LNCaP clone FGC (cell line): ENCODE measurements around the gene MACF1.

ENCODE experiments used
- DNase-seq: peaks from one replicate; pipeline ENCODE4 v3.0.0-alpha.2; 2011; ENCODE audit warnings: low read depth
- H3K4me3 ChIP-seq: 2 replicates; pipeline ENCODE4 v1.5.1; 2011; ENCODE audit warnings: mild to moderate bottlenecking, low read depth, low read length, control low read depth
- CTCF ChIP-seq: IDR thresholded peaks from 2 replicates; pipeline ENCODE4 v1.5.1; 2012; ENCODE audit warnings: mild to moderate bottlenecking; ENCODE audit not compliant: control insufficient read depth, insufficient read depth; ENCODE audit errors: extremely low read depth

The MACF1 gene

GRCh38 chr1:39266269-39266668 lies 61.8 kb downstream of the MACF1 start:
- no peak for DNase-seq
- no peak overlapping the region for H3K4me3 ChIP-seq
- peak; percentile 68 for TF ChIP-seq CTCF

DNA sequence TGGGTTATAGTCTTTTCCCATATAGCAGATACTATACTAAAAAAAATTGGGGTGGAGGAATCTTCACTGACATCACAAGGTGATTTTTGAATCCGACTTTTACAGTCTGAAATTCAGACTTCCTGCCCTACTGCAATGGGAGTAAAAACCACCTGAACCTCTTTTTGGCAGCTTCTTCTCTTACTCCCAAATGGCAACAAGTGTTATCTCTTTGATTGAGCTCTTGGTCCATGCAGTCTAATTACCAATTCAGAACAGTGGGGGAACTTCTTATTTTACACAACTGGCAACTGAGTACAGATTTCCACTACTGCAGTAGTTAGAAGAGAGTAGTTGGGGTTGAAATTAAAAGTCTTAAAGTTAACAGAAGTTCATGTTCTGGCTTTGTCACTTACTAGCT lies 62.3 kb downstream of the MACF1 start:
- no peak for TF ChIP-seq CTCF
- no peak for DNase-seq
- H3K4me3 ChIP-seq = no peak overlapping the region

DNA sequence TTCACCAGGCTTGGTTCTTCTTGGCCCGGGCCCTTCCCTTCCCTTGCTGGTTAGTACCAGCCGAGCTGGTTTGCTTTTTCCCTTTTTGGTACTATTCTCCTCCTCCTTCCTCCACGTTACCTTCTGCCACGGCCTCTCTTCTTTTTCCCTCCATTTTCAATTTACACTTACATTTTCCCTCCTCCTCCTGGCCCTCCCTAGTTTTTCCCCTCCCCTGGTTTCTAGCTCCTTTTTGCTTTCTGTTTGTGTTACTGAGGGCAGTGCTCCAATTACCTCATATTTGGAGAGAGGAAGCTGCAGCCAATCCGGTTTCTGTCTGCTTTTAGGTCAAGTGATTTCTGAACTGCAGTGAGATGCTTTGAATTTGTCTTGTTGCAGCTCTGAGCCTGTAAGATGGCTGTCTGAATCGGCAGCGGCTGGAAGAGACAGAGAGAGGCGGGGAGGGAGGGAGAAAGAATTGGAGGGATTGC lies 63.7 kb downstream of the MACF1 start:
- DNase-seq = peak; percentile 47
- no peak for TF ChIP-seq CTCF
- peak overlapping the region; percentile 35 for H3K4me3 ChIP-seq

DNA sequence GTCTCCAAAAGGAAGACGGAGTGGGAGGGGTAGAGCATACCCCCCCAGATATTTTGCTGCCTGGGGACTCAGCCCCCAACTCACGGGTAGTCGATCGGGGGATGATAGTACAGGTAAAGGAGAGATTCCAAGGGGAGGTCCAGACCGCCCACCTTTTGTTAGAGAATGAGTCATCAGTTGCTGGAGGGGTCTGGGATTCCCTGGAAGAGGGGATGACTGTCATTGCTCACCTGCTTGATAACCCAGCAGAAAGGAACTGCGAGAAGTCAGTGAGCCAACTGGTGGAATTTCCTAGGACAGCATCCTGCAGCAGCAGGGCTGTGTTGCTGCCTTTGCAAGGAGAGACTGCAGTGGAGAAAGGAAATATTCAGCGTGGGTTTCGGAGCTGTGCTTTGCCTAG lies 64.4 kb downstream of the MACF1 start:
- TF ChIP-seq CTCF = no peak
- no peak overlapping the region; the same call in 1 of the 2 replicates for H3K4me3 ChIP-seq

GRCh38 chr1:39269349-39269748 lies 64.9 kb downstream of the MACF1 start:
- H3K4me3 ChIP-seq = no peak overlapping the region
- no peak for TF ChIP-seq CTCF

More for the DNA sequence above, 64.4 kb downstream of the MACF1 start:
- no peak for DNase-seq

DNA sequence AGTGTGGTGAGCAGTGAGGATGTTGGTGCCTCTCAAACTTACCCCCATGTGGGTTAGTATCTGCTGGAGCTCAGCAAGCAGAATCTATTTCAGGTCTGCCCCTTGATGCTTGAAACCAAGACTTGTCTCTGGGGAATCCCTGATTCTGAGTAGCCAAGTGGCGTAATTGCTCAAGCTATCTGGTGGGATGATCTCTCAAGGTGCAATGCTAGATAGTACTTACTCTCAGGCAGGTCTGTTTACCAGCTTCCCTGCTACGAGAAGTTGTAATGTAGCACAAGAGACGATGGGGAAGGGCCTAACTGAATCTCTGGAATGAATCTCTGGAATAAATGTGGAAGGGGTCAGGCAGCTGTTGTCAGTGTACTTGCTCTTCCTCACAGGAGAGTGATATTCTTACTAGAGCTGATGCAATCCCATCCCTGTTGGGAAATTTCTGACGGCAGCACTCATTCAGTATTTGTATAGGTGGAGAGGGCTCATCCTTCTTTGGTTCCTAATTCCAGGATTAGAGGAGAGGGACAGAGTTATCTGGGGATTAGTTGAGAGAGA lies 65.4 kb downstream of the MACF1 start:
- no peak for DNase-seq
- no peak overlapping the region for H3K4me3 ChIP-seq
- no peak for TF ChIP-seq CTCF

More at GRCh38 chr1:39269349-39269748, 64.9 kb downstream of the MACF1 start:
- no peak for DNase-seq

GRCh38 chr1:39270368-39270767 lies 65.9 kb downstream of the MACF1 start:
- TF ChIP-seq CTCF = no peak
- no peak overlapping the region for H3K4me3 ChIP-seq
- no peak for DNase-seq
